HG03039 (cell line): ENCODE measurements around the gene PWP2.
"Not testable (repeated sequence)": the region's sequence is repeated elsewhere in the genome, so short reads cannot be mapped to it uniquely, and the experiment has no call there.

Experiments used
- ATAC-seq: cut with Tn5 transposase; IDR thresholded peaks from one replicate; pipeline ENCODE4 v1.9.1; 2021; ENCODE audit warnings: mild to moderate bottlenecking, moderate library complexity; ENCODE audit not compliant: unreplicated experiment

PWP2 gene

GRCh38 chr21:44082648-44083440 is 24.4 kb upstream of the PWP2 start:
- ATAC-seq, result no peak

DNA sequence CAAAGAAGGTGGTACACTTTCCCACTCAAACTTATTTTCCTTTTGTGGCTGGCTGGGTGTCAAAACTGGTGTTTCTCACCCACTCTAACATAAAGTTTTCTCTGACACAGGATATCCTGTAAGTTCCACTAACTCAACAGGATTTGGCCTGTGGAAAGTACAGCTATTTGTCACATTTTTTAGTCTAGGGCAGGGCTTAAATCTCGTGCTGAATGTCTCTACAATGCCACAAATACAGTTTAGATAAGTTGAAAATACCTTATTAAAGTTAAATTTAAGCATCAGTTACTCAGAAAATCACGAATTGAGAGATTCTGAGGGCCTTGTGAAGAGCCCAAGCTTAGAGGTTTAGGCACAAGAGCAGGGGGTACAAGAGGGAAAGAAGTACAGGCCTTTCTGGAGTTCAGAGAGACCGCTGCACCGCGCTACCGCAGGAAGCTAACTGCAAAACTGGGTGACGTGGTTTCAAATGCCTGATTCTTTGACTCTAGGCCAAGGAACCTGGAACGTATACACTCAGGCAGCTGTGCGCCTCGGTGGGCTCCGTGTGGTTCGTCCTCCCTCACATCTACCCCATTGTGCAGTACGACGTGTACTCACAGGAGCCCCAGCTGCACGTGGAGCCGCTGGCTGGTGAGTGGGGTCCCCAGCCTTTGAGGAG is 23.4 kb upstream of the PWP2 start:
- ATAC-seq, result no peak

DNA sequence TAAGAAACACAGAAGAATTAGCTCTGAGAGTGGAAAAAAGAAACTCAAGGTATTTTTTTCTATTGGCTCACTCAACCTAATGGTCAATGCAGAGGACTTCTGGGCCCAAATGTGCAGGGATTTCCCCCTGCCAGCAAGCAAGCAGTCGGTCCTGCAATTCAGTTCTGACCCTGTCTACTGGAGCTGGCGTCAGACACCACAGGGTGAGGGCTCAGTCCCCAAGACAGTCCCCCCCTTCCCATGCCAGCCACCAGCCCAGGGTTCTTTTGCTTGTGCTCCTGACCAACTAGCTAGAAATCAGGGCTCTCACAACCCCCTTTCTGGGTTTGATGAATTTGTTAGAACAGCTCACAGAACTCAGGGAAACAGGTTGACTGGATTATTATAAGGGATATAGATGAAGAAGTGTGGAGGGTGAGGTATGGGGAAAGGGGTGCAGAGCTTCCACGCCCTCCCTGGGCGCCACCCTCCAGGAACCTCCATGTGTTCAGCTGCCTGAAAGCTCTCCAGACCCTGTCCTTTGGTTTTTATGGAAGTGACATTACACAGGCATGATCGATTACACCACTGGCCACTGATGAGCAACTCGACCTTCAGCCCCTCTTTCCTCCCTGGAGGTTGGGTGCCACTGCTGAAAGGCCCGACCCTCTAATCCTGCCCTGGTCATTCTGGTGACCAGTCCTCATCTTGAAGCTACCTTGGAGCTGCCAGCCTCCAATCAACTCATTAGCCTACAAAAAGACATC is 22.5 kb upstream of the PWP2 start:
- no peak for ATAC-seq

GRCh38 chr21:44085491-44086321 is 21.5 kb upstream of the PWP2 start:
- ATAC-seq, result no peak

- ATAC-seq, result no peak
Measured at GRCh38 chr21:44086636-44087425, 20.4 kb upstream of the PWP2 start.

- ATAC-seq, result no peak
Measured at GRCh38 chr21:44087426-44088400, 19.5 kb upstream of the PWP2 start.

DNA sequence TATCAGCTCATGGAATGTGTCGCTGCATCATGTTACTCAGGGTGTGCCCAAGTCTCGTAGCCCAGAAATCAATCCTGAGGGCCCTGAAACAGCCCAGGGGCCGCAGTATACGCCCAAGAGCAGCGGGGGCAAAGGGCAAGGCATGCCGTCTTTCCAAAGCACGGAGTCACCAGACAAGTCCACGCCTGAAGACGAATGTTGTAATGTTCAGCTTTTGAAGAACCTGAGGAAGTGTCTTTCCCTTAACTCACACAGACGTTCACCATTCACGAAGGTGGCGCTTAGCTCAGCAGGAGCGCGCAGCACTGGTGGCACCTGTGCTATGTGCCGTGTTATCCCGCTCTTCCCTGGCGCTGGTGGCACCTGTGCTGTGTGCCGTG is 18.8 kb upstream of the PWP2 start:
- no peak for ATAC-seq

GRCh38 chr21:44089001-44089911 is 17.9 kb upstream of the PWP2 start:
- ATAC-seq, result no peak

GRCh38 chr21:44090325-44090724 is 16.9 kb upstream of the PWP2 start:
- no peak for ATAC-seq

DNA sequence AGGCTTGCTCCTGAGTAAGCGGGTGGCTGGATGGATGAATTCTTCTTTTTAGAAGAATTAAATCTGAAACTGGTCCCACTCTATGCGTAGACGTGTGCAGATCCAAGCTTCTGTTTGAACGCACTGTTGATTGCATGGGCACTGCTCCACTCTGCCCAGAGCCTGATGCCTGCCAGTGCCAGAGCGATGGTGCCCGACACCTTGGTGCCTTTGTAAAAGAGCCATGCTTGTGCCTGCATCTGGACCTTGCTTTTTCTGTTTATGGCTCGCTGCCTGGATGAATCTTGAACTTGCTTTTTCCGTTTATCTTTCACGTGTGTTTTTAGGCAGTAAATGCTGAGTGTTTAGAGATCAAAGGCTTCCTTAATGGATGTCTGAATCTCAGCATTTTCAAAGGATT is 15.0 kb upstream of the PWP2 start:
- no peak for ATAC-seq

- no peak for ATAC-seq
Measured at GRCh38 chr21:44093761-44094160, 13.4 kb upstream of the PWP2 start.

DNA sequence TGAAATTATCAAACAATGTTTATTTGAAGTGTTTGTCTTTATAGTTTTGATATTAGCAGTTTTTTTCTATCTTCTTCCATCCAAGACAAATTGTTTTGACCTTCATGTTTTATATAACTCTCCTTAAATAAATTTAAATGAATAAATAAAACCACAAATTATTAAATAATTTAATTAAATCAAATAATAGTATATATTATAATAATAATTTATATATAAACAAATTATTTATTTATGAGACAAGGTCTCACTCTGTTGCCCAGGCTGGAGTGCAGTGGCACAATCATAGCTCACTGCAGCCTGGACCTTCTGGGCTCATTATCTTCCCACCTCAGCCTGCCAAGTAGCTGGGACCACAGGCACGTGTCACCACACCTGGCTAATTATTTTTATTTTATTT is 12.4 kb upstream of the PWP2 start:
- no peak for ATAC-seq

DNA sequence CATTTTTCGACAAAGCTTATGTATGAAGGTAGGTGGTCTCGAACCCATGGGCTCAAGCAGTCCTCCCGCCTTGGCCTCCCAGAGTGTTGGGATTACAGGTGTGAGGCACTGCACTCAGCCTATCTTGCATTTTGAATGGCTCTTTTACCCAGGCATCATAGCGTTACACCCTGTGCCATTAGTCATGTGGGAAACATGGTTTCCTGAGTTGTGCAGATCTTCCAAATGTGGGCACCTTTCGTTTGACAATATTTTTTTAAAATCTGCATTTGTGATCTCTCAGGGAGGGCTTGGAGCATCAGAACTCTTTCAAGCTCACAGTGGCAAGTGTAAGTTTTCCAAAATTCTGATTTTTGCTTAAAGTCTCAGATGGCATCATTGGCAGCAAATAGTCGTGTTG is 8.7 kb upstream of the PWP2 start:
- ATAC-seq, result not testable (repeated sequence)

DNA sequence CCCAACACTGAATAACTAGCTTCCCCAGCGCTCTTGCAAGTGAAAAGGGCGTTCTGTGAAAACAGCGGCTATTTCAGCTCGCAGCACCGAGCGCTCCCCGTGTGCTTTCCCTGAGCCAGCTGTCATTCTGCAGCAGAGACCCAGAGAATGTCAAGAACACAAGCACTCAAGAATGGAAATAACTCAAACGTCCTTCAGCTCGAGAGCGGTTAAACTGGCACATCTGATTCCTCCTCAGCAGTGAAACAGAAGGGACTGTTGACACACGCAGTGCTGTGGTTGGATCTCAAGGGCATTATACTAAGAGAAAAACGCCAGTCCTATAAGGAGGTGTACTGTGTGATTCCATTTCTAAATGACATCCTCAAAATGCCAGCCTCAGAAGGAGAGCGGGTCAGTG is 8.2 kb upstream of the PWP2 start:
- ATAC-seq, result not testable (repeated sequence)

DNA sequence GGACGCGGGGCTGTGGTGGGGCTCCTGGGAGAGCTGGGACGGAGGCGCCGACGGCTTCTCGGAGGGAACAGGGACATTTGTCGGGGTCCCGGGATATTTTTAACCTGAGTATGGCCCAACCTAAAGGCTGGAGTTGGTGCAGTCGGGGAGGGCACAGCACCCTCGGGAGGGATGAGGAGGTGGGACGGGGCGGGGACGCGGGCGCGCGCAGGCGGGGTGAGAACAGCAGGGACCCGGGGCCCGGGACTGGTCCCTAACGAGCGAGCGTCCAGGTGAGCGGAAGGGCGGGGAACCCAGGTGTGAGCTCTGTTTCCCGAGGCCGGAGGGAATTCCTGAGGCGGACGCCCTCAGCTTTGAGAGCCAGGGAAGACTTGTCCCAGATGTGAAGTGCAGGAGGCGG is 390 bp downstream of the PWP2 start:
- ATAC-seq, result peak; percentile 21

DNA sequence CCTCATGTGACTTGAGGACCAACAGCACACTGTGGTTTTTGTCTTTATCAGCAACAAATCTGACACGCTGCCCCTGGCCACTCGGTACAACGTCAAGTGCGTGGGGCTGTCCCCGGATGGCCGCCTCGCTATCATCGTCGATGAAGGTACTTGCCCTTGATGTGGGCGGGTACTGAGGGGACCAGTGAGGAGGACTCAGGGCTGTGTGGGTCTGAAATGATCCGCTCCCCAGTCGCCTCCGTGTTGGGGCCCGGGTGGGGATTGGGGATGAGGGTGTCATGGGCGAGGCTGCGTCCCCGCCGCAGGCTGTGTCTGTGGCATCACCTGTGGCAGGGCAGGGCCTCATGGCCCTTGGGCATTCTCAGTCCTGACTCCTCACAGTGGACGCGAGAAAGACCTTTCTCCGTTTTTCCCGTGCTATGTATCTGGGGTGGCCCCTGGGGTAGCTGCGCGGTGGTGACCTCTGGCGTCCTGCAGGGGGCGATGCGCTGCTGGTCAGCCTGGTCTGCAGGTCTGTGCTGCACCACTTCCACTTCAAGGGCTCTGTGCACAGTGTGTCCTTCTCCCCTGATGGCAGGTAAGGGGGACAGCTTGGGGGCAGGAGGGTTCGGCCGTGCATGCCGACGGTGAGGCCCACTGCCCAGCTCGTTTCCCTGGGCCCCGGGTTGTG is 6.6 kb downstream of the PWP2 start:
- not testable (repeated sequence) for ATAC-seq

- ATAC-seq, result not testable (repeated sequence)
Measured at GRCh38 chr21:44122131-44122530, 14.9 kb downstream of the PWP2 start.
